K562 (cell line): ENCODE data around the gene MRPL11. TPM values are rescaled to one million over a fixed set of nuclear protein-coding genes. Genes with fewer than 3 reads are reported as not detected.

Experiments
- BDP1 ChIP-seq: IDR thresholded peaks from 3 replicates; pipeline ENCODE4 v1.6.1; 2011; ENCODE audit not compliant: insufficient read length, insufficient read depth
- CBFB ChIP-seq: sonication (generic); formaldehyde crosslinking; IDR thresholded peaks from 2 replicates; pipeline ENCODE4 v1.4.0; 2020; ENCODE audit warnings: mild to moderate bottlenecking, missing genetic modification reagents
- CHD1 ChIP-seq: fragments of 200-600 bp; sonication (generic); IDR thresholded peaks from one replicate; pipeline ENCODE4 v1.6.1; 2012; ENCODE audit warnings: mild to moderate bottlenecking, moderate library complexity, low read length, inconsistent platforms
- CXXC5 ChIP-seq: fragments of 250-450 bp; sonication (Bioruptor Pico); IDR thresholded peaks from 2 replicates; pipeline ENCODE4 v1.8.0; 2022; ENCODE audit warnings: inconsistent platforms, mild to moderate bottlenecking, moderate library complexity
- ELF1 ChIP-seq: fragments of 200-800 bp; sonication (Bioruptor generic); IDR thresholded peaks from 2 replicates; pipeline ENCODE4 v1.6.1; 2016; ENCODE audit warnings: missing genetic modification characterization, missing compliant biosample characterization
- ETV5 ChIP-seq: sonication (generic); formaldehyde crosslinking; IDR thresholded peaks from 2 replicates; pipeline ENCODE4 v1.4.0; 2020; ENCODE audit warnings: low read depth, mild to moderate bottlenecking, missing genetic modification reagents
- GABPA ChIP-seq: fragments of 200-800 bp; sonication (Bioruptor generic); conservative IDR thresholded peaks from 2 replicates; pipeline ENCODE4 v1.6.1; 2016; ENCODE audit warnings: low read depth, missing genetic modification characterization, missing compliant biosample characterization
- L3MBTL2 ChIP-seq: fragments of 450-650 bp; IDR thresholded peaks from 2 replicates; pipeline ENCODE4 v1.6.1; 2016; ENCODE audit warnings: mild to moderate bottlenecking, moderate library complexity
- MBD1 ChIP-seq: fragments of 250-450 bp; sonication (Bioruptor Pico); IDR thresholded peaks from 2 replicates; pipeline ENCODE4 v1.8.0; 2022; ENCODE audit warnings: inconsistent platforms
- NR2F6 ChIP-seq: fragments of 450-650 bp; formaldehyde crosslinking; IDR thresholded peaks from 2 replicates; pipeline ENCODE4 v1.4.0; 2020; ENCODE audit warnings: mild to moderate bottlenecking
- PBX2 ChIP-seq, 2 experiments: IDR thresholded peaks in 1 of 2; conservative IDR thresholded peaks in 1 of 2; 2 replicates each; pipeline ENCODE4 v1.6.1; 2016; ENCODE audit warnings: low read depth in 2 of 2, mild to moderate bottlenecking in 1 of 2, missing compliant biosample characterization in 1 of 2, missing genetic modification characterization in 1 of 2, moderate library complexity in 1 of 2
- POLR3A ChIP-seq: IDR thresholded peaks from 2 replicates; pipeline ENCODE4 v1.6.1; 2011; ENCODE audit warnings: borderline replicate concordance, mild to moderate bottlenecking, moderate library complexity; ENCODE audit not compliant: insufficient read length, insufficient read depth; ENCODE audit errors: extremely low read depth
- SAFB ChIP-seq: fragments of 200-400 bp; formaldehyde crosslinking; IDR thresholded peaks from 2 replicates; pipeline ENCODE4 v1.6.1; 2017; ENCODE audit warnings: low read depth, low read length, borderline replicate concordance
- SMAD2 ChIP-seq: fragments of 150-350 bp; IDR thresholded peaks from 2 replicates; pipeline ENCODE4 v1.6.1; 2014; ENCODE audit warnings: low read depth, mild to moderate bottlenecking, low read length
- SNRNP70 ChIP-seq: fragments of 200-400 bp; formaldehyde crosslinking; optimal IDR thresholded peaks from 2 replicates; pipeline ENCODE3; 2017; ENCODE audit warnings: low read depth, low read length
- ZBTB49 ChIP-seq: sonication (generic); formaldehyde crosslinking; IDR thresholded peaks from 2 replicates; pipeline ENCODE4 v1.8.0; 2022; ENCODE audit warnings: missing genetic modification reagents, mild to moderate bottlenecking, borderline replicate concordance
- ZFP36 ChIP-seq: fragments of 150-350 bp; IDR thresholded peaks from 2 replicates; pipeline ENCODE4 v1.6.1; 2018; ENCODE audit warnings: low read length, low read depth; ENCODE audit not compliant: partially characterized antibody
- ZNF146 ChIP-seq: IDR thresholded peaks from one replicate; pipeline ENCODE4 v1.6.1; 2018; ENCODE audit warnings: missing compliant biosample characterization; ENCODE audit not compliant: unreplicated experiment
- ZNF165 ChIP-seq: fragments of 250-450 bp; sonication (Bioruptor Pico); IDR thresholded peaks from 2 replicates; pipeline ENCODE4 v1.4.0; 2020; ENCODE audit warnings: borderline replicate concordance
- ZNF23 ChIP-seq: fragments of 250-450 bp; sonication (Bioruptor Pico); IDR thresholded peaks from 2 replicates; pipeline ENCODE4 v1.4.0; 2020; ENCODE audit warnings: mild to moderate bottlenecking
- ZNF274 ChIP-seq: IDR thresholded peaks from 2 replicates; pipeline ENCODE4 v1.6.1; 2011; ENCODE audit warnings: low read depth, mild to moderate bottlenecking, low read length, moderate library complexity, borderline replicate concordance
- ZNF644 ChIP-seq: fragments of 200-800 bp; sonication (Bioruptor generic); IDR thresholded peaks from 2 replicates; pipeline ENCODE4 v1.6.1; 2016; ENCODE audit warnings: low read depth, missing genetic modification characterization, missing compliant biosample characterization
- polyA plus RNA-seq, 8 experiments: library from polyadenylated mRNA; depleted of rRNA in 4 of 8; stranded (reverse) in 5 of 8; unstranded in 3 of 8; fragments of >200 nt; fragmentation: Nextera tagmentation in 2 of 8; fragmentation: Illumina TruSeq in 1 of 8; extraction: Ambion mirVana in 2 of 8; extraction: Trizol in 1 of 8; gene quantifications; 2 replicates each; pipeline versions ENCODE4 v1.2.1 to v1.2.3, GENCODE V29; 2011 to 2014; ENCODE audit warnings: inconsistent platforms in 1 of 8, missing spikeins in 1 of 8
- total RNA-seq, 7 experiments: library from RNA; depleted of rRNA in 6 of 7; stranded (reverse); fragments of >200 nt in 6 of 7; fragmentation: Illumina TruSeq in 2 of 7; extraction: Trizol in 2 of 7; gene quantifications; 2 replicates each; pipeline versions ENCODE4 v1.2.1 to v1.2.3, GENCODE V29; 2011 to 2021; ENCODE audit warnings: low replicate concordance in 1 of 7

MRPL11 gene
- total and polyA plus RNA-seq, 9 of the 15 experiments (the other 6 are each of a cell fraction or from before 2014, with no cell fraction given), result 33.0 to 173 (median 91.9) TPM

- TF ChIP-seq ZBTB49 (CRISPR knock-in tag), result peak; percentile 100
- TF ChIP-seq SNRNP70, result no peak
- peak; percentile 100 for TF ChIP-seq CBFB
- TF ChIP-seq ETV5 (CRISPR knock-in tag), result peak; percentile 100
- TF ChIP-seq POLR3A, result no peak
- TF ChIP-seq NR2F6 (CRISPR knock-in tag), result peak; percentile 96
- TF ChIP-seq L3MBTL2, result no peak
- TF ChIP-seq ZNF23, result peak; percentile 94
- peak; percentile 97 for TF ChIP-seq ZNF165 (CRISPR knock-in tag)
- peak; percentile 69 for TF ChIP-seq GABPA (tag)
- TF ChIP-seq CXXC5 (CRISPR knock-in tag), result peak; percentile 100
- peak; percentile 100 for TF ChIP-seq ZNF644 (tag)
- no peak for TF ChIP-seq SAFB
- TF ChIP-seq PBX2 (CRISPR knock-in tag; IDR thresholded peaks at IDR 0.05; ENCODE audit: low read depth), result peak; percentile 100
- peak; percentile 58 for TF ChIP-seq PBX2 (tag; conservative IDR thresholded peaks at IDR 0.05; ENCODE audit: low read depth)
- no peak for TF ChIP-seq ZFP36
- TF ChIP-seq SMAD2, result no peak
- TF ChIP-seq ZNF146 (CRISPR knock-in tag), result peak; percentile 100
- TF ChIP-seq CHD1, result no peak
- TF ChIP-seq ZNF274, result no peak
- TF ChIP-seq MBD1 (CRISPR knock-in tag), result peak; percentile 90
- peak; percentile 71 for TF ChIP-seq ELF1 (tag)
- TF ChIP-seq BDP1, result no peak
Observed at GRCh38 chr11:66421492-66422205, 17.0 kb downstream of the MRPL11 start (continued).
